ENCODE data around the gene ITGA4. TPM values are rescaled to one million over a fixed set of nuclear protein-coding genes. Genes with fewer than 3 reads are reported as not detected.

Gene ITGA4
- total and polyA plus RNA-seq, 4 donors, result 0.73 to 71.0 (median 14.4) TPM

- ATAC-seq (ENCODE audit: insufficient read depth, low FRiP score) (no peak), DNase-seq (no peak)
- TF ChIP-seq CTCF (IDR thresholded peaks at IDR 0.05; ENCODE audit: control extremely low read depth, extremely low read depth), result no peak
- H3K4me1 ChIP-seq (ENCODE audit: control insufficient read depth in 5 of 5, insufficient read depth in 5 of 5, low read length in 5 of 5), result peaks cover 0 to 2% (median 0%) of the 10 kb centered on the region in 5 donors
- H3K9me3 ChIP-seq (ENCODE audit: control insufficient read depth in 4 of 4, insufficient read depth in 3 of 4, low read length in 3 of 4), result no peaks in the 10 kb centered on the region
- WGBS, 2 donors, result 94 to 97% methylated on average over 2 of the region's 2 CpGs
- no peak overlapping the region for H3K4me3 ChIP-seq
- no peak overlapping the region for H3K9ac ChIP-seq (ENCODE audit: insufficient read depth in 1 of 2, low read length in 2 of 2)
- no peak overlapping the region for H3K27ac ChIP-seq (ENCODE audit: low read depth in 1 of 2, low read length in 1 of 2)
- no peaks in the 10 kb centered on the region for H3K36me3 ChIP-seq (ENCODE audit: control insufficient read depth in 4 of 4, insufficient read depth in 4 of 4, low read length in 4 of 4)
- H3K27me3 ChIP-seq (ENCODE audit: control insufficient read depth in 3 of 3, insufficient read depth in 3 of 3, low read length in 2 of 3), result no peaks in the 10 kb centered on the region
Measured at GRCh38 chr2:181421464-181421863, 35.7 kb upstream of the ITGA4 start.

GRCh38 chr2:181426672-181427071 lies 30.5 kb upstream of the ITGA4 start:
- ATAC-seq (ENCODE audit: insufficient read depth, low FRiP score) (no peak), DNase-seq (peak in 2 of 3 donors; percentile 19 to 30)
- Histone ChIP-seq H3K27me3 (ENCODE audit: control insufficient read depth in 3 of 3, insufficient read depth in 3 of 3, low read length in 2 of 3) (no peaks in the 10 kb centered on the region), H3K36me3 (ENCODE audit: control insufficient read depth in 4 of 4, insufficient read depth in 4 of 4, low read length in 4 of 4) (no peaks in the 10 kb centered on the region), H3K9ac (ENCODE audit: insufficient read depth in 1 of 2, low read length in 2 of 2) (no peak overlapping the region), H3K27ac (ENCODE audit: low read depth in 1 of 2, low read length in 1 of 2) (no peak overlapping the region), H3K4me1 (ENCODE audit: control insufficient read depth in 5 of 5, insufficient read depth in 5 of 5, low read length in 5 of 5) (peaks cover 0 to 2% (median 0%) of the 10 kb centered on the region in 5 donors), H3K9me3 (ENCODE audit: control insufficient read depth in 4 of 4, insufficient read depth in 3 of 4, low read length in 3 of 4) (no peaks in the 10 kb centered on the region), H3K4me3 (no peak overlapping the region)
- TF ChIP-seq CTCF (IDR thresholded peaks at IDR 0.05; ENCODE audit: control extremely low read depth, extremely low read depth), result no peak
- 76 to 88% methylated on average over 2 of the region's 2 CpGs for WGBS, 2 donors

- Histone ChIP-seq H3K36me3 (ENCODE audit: control insufficient read depth in 4 of 4, insufficient read depth in 4 of 4, low read length in 4 of 4) (no peaks in the 10 kb centered on the region), H3K4me3 (no peak overlapping the region), H3K9me3 (ENCODE audit: control insufficient read depth in 4 of 4, insufficient read depth in 3 of 4, low read length in 3 of 4) (no peaks in the 10 kb centered on the region), H3K4me1 (ENCODE audit: control insufficient read depth in 5 of 5, insufficient read depth in 5 of 5, low read length in 5 of 5) (peaks cover 0 to 2% (median 0%) of the 10 kb centered on the region in 5 donors), H3K27me3 (ENCODE audit: control insufficient read depth in 3 of 3, insufficient read depth in 3 of 3, low read length in 2 of 3) (no peaks in the 10 kb centered on the region), H3K27ac (ENCODE audit: low read depth in 1 of 2, low read length in 1 of 2) (no peak overlapping the region), H3K9ac (ENCODE audit: insufficient read depth in 1 of 2, low read length in 2 of 2) (no peak overlapping the region)
- DNase-seq (no peak), ATAC-seq (ENCODE audit: insufficient read depth, low FRiP score) (no peak)
- TF ChIP-seq CTCF (IDR thresholded peaks at IDR 0.05; ENCODE audit: control extremely low read depth, extremely low read depth), result peak; percentile 1
- WGBS, 2 donors, result 41 to 49% methylated on average over 3 of the region's 3 CpGs
Measured at GRCh38 chr2:181430406-181431118, 26.6 kb upstream of the ITGA4 start.

GRCh38 chr2:181431674-181432073 lies 25.5 kb upstream of the ITGA4 start:
- H3K9ac ChIP-seq (ENCODE audit: insufficient read depth in 1 of 2, low read length in 2 of 2), result no peak overlapping the region
- no peak overlapping the region for H3K27ac ChIP-seq (ENCODE audit: low read depth in 1 of 2, low read length in 1 of 2)
- H3K36me3 ChIP-seq (ENCODE audit: control insufficient read depth in 4 of 4, insufficient read depth in 4 of 4, low read length in 4 of 4), result no peaks in the 10 kb centered on the region
- no peak for DNase-seq
- no peaks in the 10 kb centered on the region for H3K27me3 ChIP-seq (ENCODE audit: control insufficient read depth in 3 of 3, insufficient read depth in 3 of 3, low read length in 2 of 3)
- no peaks in the 10 kb centered on the region for H3K9me3 ChIP-seq (ENCODE audit: control insufficient read depth in 4 of 4, insufficient read depth in 3 of 4, low read length in 3 of 4)
- no peak for TF ChIP-seq CTCF (IDR thresholded peaks at IDR 0.05; ENCODE audit: control extremely low read depth, extremely low read depth)
- ATAC-seq (ENCODE audit: insufficient read depth, low FRiP score), result no peak
- no peak overlapping the region for H3K4me3 ChIP-seq
- H3K4me1 ChIP-seq (ENCODE audit: control insufficient read depth in 5 of 5, insufficient read depth in 5 of 5, low read length in 5 of 5), result no peaks in the 10 kb centered on the region

All from lung (tissue), 12 donors.